Measurements from ENCODE around the gene RPS26.
"Not testable (repeated sequence)": the region's sequence is repeated elsewhere in the genome, so short reads cannot be mapped to it uniquely, and the experiment has no call there.

RPS26 gene

DNA sequence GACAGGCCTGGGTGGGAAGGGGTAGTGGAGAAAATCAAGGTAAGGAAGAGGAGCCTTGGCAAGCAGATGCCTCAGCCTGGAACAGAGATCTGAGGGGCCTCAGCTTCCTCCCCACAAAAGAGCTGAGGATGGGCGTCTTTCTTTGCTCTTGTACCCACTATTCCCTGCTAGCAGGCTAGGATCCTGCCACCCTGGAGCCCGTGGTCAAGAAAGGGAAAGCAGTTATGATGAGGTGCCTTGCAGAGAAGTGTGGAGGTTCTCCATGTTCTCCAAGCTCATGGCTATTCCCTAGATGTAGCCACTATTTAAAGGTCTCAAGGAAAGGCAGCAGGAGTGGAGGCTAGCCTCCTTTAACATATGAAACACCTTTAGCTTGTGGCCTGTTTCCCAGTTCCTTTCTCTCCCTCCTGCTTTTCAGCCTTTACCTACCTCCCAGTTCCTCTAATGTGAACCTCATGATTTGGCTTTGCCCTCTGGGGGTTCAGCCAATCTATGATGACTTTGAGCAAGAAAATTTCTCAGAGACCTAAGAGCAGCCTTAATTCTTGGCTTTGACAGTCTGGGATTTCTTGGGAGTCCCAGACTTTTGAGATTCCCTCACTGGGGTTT lies 19.7 kb upstream of the RPS26 start:
- DNase-seq, result no peak

DNA sequence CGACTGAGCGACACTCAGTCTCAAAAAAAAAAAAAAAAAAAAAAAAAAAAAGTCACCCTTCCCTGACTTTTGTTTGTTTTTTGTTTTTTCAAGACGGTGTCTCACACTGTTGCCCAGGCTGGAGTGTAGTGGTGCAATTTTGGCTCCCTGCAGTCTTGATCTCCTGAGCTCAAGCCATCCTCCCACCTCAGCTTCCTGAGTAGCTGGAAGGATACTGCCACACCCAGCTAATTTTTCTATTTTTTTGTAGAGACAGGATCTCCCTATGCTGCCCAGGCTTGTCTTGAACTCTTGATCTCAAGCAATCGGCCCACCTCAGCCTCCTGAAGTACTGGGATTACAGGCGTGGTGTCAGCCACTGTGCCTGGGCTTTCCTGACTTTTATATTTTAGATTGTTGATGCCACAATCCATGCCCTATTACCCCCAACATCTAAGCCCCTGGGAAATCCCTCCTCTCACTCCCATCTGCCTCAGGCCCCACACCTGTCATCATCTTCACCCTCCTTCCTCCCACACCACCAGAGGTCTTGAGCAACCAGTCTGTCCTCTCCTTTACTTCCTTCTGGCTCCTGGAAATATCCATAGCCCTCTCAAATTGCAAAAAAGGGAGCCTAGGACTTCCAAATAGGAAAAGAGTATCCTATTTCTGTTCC lies 13.1 kb upstream of the RPS26 start:
- no peak for DNase-seq

GRCh38 chr12:56029166-56029519 lies 12.6 kb upstream of the RPS26 start:
- no peak for DNase-seq

DNA sequence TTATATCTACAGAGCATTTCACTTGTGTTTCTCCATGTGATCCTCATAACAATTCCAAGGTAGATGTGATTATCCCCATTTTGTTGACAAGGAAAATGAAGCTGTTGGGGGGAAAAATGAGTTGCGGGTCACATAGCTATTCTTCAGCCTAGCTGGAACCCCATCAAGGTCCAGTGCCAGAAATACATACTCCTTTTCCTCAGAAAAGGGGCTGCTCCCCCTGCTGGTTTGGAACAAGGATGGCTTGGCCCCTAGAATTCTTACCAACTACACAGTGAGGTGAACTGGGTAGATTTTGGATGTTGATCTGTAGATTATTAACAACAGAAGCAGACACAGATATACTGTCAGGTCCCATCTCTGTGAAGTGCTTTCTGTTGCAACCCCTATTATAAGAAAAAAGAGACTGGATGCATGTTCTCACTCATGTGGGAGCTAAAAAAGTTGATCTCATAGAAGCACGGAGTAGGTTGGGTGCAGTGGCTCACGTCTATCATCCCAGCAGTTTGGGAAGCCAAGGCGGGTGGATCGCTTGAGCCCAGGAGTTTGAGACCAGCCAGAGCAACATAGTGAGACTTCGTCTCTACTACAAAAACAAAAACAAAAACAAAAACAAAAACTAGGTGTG lies 11.9 kb upstream of the RPS26 start:
- DNase-seq, result no peak

GRCh38 chr12:56031987-56032386 lies 9.7 kb upstream of the RPS26 start:
- no peak for DNase-seq

GRCh38 chr12:56034586-56035332 lies 7.0 kb upstream of the RPS26 start:
- DNase-seq, result no peak

DNA sequence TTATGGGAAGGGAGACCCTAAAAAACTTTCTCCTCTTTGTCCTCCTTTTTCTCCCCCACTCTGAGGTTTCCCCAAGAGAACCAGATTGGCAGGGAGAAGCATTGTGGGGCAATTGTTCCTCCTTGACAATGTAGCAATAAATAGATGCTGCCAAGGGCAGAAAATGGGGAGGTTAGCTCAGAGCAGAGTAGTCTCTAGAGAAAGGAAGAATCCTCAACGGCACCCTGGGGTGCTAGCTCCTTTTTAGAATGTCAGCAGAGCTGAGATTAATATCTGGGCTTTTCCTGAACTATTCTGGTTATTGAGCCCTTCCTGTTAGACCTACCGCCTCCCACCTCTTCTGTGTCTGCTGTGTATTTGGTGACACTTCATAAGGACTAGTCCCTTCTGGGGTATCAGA lies 4.6 kb upstream of the RPS26 start:
- DNase-seq, result no peak

DNA sequence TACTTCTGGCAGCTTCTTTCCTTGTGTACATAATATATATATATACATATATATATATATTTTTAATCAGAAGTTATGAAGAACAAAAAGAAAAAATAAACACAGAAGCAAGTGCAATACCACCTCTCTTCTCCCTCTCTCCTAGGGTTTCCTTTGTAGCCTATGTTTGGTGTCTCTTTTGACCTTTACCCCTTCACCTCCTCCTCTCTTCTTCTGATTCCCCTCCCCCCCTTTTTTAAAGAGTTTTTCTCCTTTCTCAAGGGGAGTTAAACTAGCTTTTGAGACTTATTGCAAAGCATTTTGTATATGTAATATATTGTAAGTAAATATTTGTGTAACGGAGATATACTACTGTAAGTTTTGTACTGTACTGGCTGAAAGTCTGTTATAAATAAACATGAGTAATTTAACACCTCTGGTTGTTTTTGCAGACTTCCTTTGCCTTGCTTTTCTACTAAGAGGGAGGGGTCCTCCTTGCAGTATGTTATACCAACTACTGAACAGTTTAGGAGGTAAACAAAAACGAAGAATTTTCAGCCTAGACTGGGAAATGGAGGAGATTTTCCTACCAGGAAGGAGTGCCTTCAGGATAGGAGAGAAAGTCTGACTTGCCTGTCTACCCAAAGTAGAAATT lies 3.6 kb upstream of the RPS26 start:
- no peak for DNase-seq

- DNase-seq, result no peak
Observed at GRCh38 chr12:56040151-56040550, 1.6 kb upstream of the RPS26 start.

DNA sequence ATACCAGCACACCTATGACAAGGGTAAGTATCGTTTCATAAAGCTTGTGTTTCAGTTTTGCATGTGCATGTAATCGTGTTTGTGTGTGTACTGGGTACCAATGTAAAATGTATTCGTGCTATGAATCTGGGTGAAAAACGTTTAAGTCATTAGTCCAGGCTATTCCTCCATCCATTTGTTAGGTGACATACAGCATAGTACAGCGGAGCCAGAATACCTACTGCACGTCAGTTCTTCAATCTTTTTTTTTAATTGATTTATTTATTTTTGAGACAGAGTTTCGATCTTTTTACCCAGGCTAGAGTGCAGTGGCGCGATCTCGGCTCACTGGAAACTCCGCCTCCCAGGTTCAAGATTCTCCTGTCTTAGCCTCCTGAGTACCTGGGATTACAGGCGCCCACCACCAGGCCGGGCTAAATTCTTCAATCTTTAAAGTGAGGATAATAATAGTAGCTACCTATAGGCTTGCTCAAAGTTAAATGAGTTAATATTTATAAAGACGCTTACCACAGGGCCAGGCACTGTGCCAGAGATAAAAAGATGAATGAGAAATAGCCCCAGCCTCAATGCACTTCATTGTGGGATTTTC lies 661 bp upstream of the RPS26 start:
- DNase-seq, result no peak

DNA sequence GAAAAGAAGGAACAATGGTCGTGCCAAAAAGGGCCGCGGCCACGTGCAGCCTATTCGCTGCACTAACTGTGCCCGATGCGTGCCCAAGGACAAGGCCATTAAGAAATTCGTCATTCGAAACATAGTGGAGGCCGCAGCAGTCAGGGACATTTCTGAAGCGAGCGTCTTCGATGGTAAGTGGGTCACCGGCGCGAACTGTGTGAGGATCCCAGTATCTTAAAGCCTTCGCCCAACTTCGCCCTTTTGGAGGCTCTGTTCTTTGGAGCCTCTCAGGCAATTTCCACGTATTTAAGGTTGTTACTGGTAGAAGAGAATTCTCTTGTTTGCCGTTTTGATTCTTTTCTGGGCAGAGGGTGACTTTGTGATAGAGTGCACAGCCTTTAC lies 704 bp downstream of the RPS26 start:
- DNase-seq, result not testable (repeated sequence)

- DNase-seq, result no peak
Observed at GRCh38 chr12:56042843-56043242, 1.1 kb downstream of the RPS26 start.

- DNase-seq, result no peak
Observed at GRCh38 chr12:56046027-56046780, 4.5 kb downstream of the RPS26 start.

GRCh38 chr12:56053407-56053893 lies 11.7 kb downstream of the RPS26 start:
- no peak for DNase-seq

DNA sequence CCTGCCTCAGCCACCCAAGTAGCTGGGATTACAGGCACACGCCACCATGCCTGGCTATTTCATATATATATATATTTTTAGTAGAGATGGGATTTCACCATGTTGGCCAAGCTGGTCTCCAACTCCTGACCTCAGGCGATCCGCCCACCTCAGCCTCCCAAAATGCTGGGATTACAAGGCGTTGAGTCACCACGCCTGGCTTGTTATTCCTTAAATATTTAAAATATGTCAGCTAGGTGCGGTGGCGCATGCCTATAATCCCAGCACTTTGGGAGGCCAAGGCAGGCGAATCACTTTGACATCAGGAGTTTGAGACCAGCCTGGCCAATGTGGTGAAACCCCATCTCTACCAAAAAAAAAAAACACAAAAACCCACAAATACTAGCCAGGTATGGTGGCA lies 18.2 kb downstream of the RPS26 start:
- not testable (repeated sequence) for DNase-seq

- no peak for DNase-seq
Observed at GRCh38 chr12:56061982-56062381, 20.3 kb downstream of the RPS26 start.

DNA sequence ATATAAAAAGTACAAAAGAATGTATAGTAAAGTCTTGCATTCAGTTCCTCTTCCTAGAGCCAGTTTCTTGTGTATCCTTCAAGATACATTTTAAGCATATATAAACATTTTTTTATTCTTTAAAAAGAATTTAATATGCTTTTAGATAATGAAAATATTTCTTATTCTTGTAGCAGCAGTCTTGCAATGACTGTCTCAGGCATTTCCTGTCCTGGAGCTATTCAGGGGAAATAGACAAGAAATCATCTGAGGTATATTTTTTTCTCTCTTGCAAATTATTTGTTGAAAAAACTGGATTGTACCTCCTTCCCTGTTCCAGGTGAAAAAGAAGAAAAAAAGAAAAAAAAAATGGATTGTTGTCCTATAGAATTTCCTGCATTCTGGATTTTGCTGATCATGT lies 21.3 kb downstream of the RPS26 start:
- DNase-seq, result no peak

GRCh38 chr12:56071648-56072047 lies 29.9 kb downstream of the RPS26 start:
- no peak for DNase-seq

GRCh38 chr12:56074396-56074795 lies 32.7 kb downstream of the RPS26 start:
- DNase-seq, result no peak

GRCh38 chr12:56077966-56078365 lies 36.2 kb downstream of the RPS26 start:
- DNase-seq, result not testable (repeated sequence)

DNA sequence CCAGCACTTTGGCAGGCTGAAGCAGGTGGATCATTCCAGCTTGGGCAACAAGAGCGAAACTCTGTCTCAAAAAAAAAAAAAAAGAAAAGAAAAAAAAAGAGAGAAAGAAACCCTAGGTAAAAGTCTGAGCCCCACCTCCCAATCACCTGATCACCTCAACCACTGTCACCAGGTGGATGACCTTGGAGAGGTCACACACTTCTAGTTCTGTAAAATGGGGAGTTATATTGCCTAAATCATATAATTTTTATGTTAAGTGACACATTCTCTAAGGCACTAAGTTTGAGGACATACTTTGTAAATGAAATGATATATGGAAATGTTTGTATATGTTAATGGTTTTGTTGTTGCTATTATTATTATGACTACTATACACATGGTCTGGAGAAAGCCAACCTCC lies 36.7 kb downstream of the RPS26 start:
- no peak for DNase-seq
